AG09309 (cell line): Measurements from ENCODE around the gene HIVEP3.

ENCODE experiments used
- DNase-seq: peaks from one replicate; pipeline ENCODE4 v3.0.0-alpha.2; 2010; ENCODE audit warnings: low read depth
- H3K4me3 ChIP-seq: 2 replicates; pipeline ENCODE4 v1.5.1; 2011; ENCODE audit warnings: mild to moderate bottlenecking, low read depth, low read length, moderate library complexity; ENCODE audit not compliant: control insufficient read depth
- TF ChIP-seq, protein P1 (sequence below): IDR thresholded peaks from 2 replicates; pipeline ENCODE4 v1.5.1; 2011; ENCODE audit warnings: mild to moderate bottlenecking, low read depth, low read length, inconsistent platforms; ENCODE audit not compliant: insufficient read depth, control insufficient read depth; ENCODE audit errors: missing control alignments

HIVEP3 gene

DNA sequence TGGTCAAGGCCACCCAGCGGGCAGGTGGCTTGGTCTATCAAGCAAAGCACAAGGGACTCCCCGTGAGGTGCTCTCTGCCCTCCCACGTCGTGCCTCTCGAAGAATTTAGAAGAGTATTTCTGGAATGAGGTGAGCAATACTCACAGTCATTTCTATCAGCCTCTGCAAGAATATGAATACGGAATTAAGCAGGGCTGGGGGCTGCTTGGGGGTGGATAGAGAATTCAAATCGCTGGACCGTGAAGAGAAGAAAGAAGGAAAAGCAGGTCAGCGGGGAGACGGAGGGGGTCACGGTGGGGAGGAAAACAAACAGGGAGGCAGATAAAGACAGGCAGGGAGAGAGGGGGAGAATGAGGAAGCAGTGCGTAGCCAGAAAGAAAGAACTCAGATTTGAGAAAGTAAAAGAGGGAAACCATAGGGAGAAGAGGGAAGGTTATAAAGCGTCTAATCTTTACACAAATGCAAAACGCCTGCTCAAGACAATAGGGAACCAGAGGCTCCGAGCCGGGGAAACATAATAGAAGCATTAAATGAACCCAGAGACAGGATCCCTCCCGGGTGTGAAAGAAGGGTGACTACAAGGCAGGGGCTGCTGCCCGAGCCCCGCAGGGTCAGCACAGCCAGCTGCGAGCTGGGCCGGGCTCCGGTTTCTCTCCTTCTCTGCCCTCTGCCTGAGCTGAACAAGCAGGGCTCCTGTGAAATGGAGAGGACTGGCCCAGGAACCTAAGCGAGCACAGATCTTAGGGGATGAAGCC lies 432.2 kb downstream of the HIVEP3 start:
- TF ChIP-seq, protein P1, sequence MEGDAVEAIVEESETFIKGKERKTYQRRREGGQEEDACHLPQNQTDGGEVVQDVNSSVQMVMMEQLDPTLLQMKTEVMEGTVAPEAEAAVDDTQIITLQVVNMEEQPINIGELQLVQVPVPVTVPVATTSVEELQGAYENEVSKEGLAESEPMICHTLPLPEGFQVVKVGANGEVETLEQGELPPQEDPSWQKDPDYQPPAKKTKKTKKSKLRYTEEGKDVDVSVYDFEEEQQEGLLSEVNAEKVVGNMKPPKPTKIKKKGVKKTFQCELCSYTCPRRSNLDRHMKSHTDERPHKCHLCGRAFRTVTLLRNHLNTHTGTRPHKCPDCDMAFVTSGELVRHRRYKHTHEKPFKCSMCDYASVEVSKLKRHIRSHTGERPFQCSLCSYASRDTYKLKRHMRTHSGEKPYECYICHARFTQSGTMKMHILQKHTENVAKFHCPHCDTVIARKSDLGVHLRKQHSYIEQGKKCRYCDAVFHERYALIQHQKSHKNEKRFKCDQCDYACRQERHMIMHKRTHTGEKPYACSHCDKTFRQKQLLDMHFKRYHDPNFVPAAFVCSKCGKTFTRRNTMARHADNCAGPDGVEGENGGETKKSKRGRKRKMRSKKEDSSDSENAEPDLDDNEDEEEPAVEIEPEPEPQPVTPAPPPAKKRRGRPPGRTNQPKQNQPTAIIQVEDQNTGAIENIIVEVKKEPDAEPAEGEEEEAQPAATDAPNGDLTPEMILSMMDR, result no peak
- DNase-seq, result no peak
- no peak overlapping the region for H3K4me3 ChIP-seq

DNA sequence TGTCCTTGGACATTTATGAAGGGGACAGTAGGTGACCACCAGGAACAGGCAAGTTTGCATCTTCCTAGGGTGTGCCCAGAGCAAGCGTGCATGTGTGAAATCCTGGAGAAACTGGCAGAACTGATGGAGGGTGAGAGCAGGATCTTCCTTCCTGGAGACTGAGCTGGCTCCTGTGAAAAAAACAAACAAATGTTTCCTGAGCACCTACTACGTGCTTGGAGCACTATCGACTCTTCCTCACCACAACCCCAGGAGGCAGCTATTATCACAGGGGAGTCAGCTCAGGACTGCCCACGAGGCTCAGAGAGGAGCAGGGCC lies 432.7 kb downstream of the HIVEP3 start:
- no peak overlapping the region for H3K4me3 ChIP-seq
- TF ChIP-seq, protein P1, result no peak
- DNase-seq, result no peak

DNA sequence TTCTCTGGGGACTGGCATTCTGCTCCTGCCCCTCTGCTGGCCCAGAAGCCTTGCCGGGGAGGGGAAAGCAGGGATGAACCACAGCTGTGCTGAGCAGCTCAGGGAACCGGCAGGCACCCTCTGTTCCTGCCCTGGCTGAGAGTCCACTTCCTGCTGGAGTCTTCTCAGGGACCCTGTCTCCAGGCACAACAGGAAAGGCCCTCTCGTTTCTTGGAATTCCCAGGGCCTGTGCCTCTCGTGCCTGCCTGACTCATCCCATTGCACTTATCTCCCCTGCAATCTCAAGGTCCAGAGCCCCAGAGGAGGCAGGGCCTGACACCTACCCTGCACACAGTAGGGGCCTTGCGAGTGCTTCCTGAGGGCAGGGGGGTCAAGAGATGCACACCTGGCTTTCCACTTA lies 433.1 kb downstream of the HIVEP3 start:
- TF ChIP-seq, protein P1, result no peak
- no peak overlapping the region for H3K4me3 ChIP-seq
- no peak for DNase-seq

DNA sequence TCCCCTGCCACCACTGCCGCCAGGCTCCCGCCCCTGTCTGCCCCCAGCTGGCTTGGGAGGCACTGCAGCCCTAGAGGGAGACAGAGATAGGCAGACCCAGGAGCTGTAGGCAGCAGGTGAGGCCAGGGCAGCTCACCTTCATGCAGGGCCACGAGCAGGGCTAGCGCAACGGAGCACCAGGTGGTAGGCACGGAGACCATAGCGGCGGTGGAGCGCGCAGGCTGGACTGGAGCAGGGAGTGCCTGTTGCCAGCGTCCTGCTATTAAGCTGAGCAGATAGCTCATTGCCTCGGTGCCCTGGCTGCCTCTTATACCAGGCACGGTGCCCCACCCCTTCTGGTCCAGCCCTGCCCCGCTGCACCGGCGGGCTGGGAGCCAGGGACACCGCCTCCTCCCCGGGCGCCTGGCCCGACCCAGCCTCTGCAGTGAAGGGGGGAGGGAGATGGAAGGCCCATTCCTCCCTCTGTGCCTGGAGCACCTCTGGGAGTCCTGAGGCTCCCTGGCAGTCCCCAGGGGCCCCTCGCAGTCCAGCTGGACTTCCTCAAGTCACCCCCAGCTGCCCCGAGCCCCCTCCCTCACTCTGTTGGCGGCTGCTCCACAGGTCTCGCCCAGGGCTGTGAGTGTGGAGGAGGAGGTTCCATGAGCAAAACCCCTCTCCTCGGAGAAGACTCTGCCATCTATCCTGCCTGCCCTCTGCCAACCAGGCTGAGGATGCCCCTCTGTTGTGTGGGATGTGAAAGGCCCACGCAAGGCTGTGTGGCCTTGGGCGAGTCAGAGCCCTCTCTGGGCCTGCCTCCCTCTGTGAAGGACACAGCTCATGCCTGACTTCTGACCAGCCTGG lies 434.1 kb downstream of the HIVEP3 start, which contains the start of gene EDN2:
Gene EDN2 (minus strand): TSS at position 282 of the 840 bp plus-strand sequence. CDS start 82 bp downstream, at position 200.
- TF ChIP-seq, protein P1, result no peak
- no peak for DNase-seq
- no peak within 1 kb of the TSS for H3K4me3 ChIP-seq

DNA sequence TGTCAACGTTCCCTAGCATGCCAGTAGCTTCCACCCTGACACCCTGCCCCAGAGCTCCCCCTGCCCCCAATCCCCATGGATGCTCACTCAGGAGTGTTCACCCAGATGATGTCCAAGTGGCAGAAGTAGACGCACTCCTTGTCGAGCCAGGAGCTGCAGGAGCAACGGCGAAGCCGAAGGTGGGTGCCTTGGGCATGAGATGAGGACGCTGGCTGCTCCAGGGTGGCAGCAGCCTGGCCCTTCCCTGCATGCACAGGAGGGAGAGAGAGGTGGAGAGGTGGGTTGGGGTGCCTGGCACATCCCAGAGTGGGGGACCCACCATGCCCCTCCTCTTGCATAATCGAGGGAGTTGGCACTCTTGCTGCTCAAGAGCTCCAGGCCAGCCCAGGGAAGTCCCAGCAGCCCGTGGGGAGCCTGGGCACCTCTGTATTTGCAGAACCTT lies 434.7 kb downstream of the HIVEP3 start:
- TF ChIP-seq, protein P1, result no peak
- no peak for DNase-seq

DNA sequence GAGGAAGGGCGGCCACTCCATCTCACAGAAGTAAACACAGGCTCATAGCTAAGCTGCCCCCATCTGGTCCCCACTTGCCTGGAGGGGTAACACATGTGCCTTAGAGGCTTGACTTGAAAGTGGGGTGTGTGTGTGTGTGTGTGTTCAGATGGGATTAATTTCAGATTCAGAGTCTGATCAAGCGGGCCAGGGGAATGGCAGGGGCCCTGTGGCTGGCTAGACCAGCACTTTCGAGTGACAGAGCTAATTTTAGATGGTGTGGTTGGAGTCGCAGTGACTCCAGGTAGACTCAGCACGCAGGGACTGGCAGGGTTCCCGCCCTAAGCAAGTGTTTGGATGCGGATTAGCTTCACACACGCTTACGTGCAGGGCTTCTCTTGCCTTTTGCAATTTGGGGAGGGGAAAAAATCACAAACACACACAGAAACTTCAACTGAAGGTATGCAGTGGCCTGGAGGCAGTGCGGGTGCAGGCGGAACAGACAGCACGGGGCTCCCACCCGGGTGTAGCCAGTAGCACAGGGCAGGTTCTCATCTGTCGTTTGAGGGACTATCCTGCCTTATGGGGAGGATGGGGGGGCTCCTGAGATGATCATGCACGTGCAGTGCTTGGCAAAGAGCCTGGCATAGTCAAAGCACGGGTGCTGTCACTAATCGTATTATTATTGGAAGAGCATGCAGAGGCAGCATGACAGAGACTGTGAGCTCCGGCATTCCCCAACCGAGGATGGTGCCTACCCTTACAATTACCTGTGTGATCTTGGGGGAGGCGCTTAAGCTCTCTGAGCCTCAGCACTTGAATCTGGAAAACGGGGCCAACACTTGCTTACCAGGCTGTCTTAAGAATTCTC lies 435.5 kb downstream of the HIVEP3 start:
- no peak overlapping the region for H3K4me3 ChIP-seq
- TF ChIP-seq, protein P1, result no peak
- DNase-seq, result no peak

More for the DNA sequence above, 434.7 kb downstream of the HIVEP3 start:
- no peak overlapping the region for H3K4me3 ChIP-seq
